Measurements from ENCODE around the gene CYP4A11. TPM values are rescaled to one million over a fixed set of nuclear protein-coding genes. Genes with fewer than 3 reads are reported as not detected.
"Not testable (repeated sequence)": the region's sequence is repeated elsewhere in the genome, so short reads cannot be mapped to it uniquely, and the experiment has no call there.

The CYP4A11 gene
- polyA plus RNA-seq, 1 of the 3 experiments (the other 2 are of a cell fraction), result not detected

DNA sequence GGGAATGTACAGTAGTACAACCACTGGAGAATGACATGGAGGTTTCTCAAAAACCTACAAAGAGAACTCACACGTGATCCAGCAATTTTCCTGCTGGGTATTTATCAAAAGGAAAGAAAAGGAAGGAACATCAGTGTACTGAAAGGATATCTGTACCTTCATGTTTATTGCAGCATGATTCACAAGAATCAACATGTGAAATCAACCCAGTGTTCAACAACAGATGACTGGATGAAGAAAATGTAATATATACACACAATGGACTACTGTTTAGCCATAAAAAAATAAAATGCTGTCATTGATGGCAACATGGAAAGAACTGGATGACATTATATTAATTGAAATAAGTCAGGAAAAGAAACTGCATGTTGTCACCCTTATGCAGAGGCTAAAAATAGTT is 19.0 kb upstream of the CYP4A11 start:
- Histone ChIP-seq H3K9me2 (no peaks in the 10 kb centered on the region), H3K9ac (no peak overlapping the region), H4K20me1 (ENCODE audit: insufficient read depth) (no peaks in the 10 kb centered on the region), H3K27ac (ENCODE audit: low read depth in 2 of 2, low read length in 1 of 2) (no peak overlapping the region), H3K4me3 (ENCODE audit: low read depth in 2 of 2, low read length in 1 of 2) (no peak overlapping the region), H3K79me2 (ENCODE audit: insufficient read depth) (no peaks in the 10 kb centered on the region), H3K4me1 (ENCODE audit: control insufficient read depth in 1 of 2, insufficient read depth in 2 of 2, low read depth in 1 of 2, low read length in 1 of 2) (no peaks in the 10 kb centered on the region), H3F3A (replicated peaks; ENCODE audit: insufficient read depth) (no peaks in the 10 kb centered on the region), H3K27me3 (ENCODE audit: insufficient read depth) (no peaks in the 10 kb centered on the region), H3K9me3 (no peaks in the 10 kb centered on the region), H2AFZ (ENCODE audit: low read depth) (no peak overlapping the region), H3K36me3 (replicated peaks in 1 of 2; ENCODE audit: control insufficient read depth in 1 of 2, insufficient read depth in 2 of 2, low read length in 1 of 2) (no peaks in the 10 kb centered on the region), H3K4me2 (no peak overlapping the region)
- 0% methylated on average over 1 of the region's 1 CpG for WGBS (ENCODE audit: low lambda C conversion rate)
- ChIA-PET CTCF (no interaction called here), POLR2A (no interaction called here)
- TF ChIP-seq NFIC (IDR thresholded peaks at IDR 0.05; ENCODE audit: borderline replicate concordance) (no peak), TEAD4 (IDR thresholded peaks at IDR 0.05; ENCODE audit: borderline replicate concordance, insufficient read depth) (no peak), MEF2A (IDR thresholded peaks at IDR 0.05; ENCODE audit: borderline replicate concordance, low read depth) (no peak), POLR2AphosphoS5 (IDR thresholded peaks at IDR 0.05; ENCODE audit: low read depth, low read length) (no peak), EZH2phosphoT487 (IDR thresholded peaks at IDR 0.05; ENCODE audit: borderline replicate concordance, low read depth) (no peak), FOSL2 (IDR thresholded peaks at IDR 0.05; ENCODE audit: borderline replicate concordance, low read depth) (no peak), GABPA (IDR thresholded peaks at IDR 0.05; ENCODE audit: low read depth) (no peak)
- TF ChIP-seq, protein P1, sequence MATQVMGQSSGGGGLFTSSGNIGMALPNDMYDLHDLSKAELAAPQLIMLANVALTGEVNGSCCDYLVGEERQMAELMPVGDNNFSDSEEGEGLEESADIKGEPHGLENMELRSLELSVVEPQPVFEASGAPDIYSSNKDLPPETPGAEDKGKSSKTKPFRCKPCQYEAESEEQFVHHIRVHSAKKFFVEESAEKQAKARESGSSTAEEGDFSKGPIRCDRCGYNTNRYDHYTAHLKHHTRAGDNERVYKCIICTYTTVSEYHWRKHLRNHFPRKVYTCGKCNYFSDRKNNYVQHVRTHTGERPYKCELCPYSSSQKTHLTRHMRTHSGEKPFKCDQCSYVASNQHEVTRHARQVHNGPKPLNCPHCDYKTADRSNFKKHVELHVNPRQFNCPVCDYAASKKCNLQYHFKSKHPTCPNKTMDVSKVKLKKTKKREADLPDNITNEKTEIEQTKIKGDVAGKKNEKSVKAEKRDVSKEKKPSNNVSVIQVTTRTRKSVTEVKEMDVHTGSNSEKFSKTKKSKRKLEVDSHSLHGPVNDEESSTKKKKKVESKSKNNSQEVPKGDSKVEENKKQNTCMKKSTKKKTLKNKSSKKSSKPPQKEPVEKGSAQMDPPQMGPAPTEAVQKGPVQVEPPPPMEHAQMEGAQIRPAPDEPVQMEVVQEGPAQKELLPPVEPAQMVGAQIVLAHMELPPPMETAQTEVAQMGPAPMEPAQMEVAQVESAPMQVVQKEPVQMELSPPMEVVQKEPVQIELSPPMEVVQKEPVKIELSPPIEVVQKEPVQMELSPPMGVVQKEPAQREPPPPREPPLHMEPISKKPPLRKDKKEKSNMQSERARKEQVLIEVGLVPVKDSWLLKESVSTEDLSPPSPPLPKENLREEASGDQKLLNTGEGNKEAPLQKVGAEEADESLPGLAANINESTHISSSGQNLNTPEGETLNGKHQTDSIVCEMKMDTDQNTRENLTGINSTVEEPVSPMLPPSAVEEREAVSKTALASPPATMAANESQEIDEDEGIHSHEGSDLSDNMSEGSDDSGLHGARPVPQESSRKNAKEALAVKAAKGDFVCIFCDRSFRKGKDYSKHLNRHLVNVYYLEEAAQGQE (IDR thresholded peaks at IDR 0.05; ENCODE audit: low read depth, low read length), result no peak
- TF ChIP-seq, protein P2, sequence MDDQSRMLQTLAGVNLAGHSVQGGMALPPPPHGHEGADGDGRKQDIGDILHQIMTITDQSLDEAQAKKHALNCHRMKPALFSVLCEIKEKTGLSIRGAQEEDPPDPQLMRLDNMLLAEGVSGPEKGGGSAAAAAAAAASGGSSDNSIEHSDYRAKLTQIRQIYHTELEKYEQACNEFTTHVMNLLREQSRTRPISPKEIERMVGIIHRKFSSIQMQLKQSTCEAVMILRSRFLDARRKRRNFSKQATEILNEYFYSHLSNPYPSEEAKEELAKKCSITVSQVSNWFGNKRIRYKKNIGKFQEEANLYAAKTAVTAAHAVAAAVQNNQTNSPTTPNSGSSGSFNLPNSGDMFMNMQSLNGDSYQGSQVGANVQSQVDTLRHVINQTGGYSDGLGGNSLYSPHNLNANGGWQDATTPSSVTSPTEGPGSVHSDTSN (IDR thresholded peaks at IDR 0.05), result no peak
- TF ChIP-seq, protein P3, sequence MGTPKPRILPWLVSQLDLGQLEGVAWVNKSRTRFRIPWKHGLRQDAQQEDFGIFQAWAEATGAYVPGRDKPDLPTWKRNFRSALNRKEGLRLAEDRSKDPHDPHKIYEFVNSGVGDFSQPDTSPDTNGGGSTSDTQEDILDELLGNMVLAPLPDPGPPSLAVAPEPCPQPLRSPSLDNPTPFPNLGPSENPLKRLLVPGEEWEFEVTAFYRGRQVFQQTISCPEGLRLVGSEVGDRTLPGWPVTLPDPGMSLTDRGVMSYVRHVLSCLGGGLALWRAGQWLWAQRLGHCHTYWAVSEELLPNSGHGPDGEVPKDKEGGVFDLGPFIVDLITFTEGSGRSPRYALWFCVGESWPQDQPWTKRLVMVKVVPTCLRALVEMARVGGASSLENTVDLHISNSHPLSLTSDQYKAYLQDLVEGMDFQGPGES (IDR thresholded peaks at IDR 0.05; ENCODE audit: low read depth, low read length), result no peak
- no peak for DNase-seq

DNA sequence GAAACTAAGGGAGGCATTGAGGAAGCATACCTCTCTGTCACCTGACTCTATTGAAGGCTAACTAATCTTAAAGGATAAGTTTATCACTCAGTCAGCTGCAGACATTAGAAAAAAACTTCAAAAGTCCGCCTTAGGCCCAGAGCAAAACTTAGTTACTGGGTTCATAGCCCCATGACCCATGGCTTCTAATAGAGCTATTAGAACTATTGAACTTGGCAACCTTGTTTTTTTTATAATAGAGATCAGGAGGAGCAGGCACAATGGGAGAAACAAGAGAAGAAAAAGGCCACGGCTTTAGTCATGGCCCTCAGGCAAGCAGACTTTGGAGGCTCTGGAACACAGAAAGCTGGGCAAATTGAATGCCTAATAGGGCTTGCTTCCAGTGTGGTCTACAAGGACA is 13.8 kb upstream of the CYP4A11 start:
- CTCF ChIA-PET; POLR2A ChIA-PET; H3F3A ChIP-seq (replicated peaks; ENCODE audit: insufficient read depth); H3K79me2 ChIP-seq (ENCODE audit: insufficient read depth); H3K9me3 ChIP-seq; H3K4me1 ChIP-seq (ENCODE audit: control insufficient read depth in 1 of 2, insufficient read depth in 2 of 2, low read depth in 1 of 2, low read length in 1 of 2); H3K36me3 ChIP-seq (replicated peaks in 1 of 2; ENCODE audit: control insufficient read depth in 1 of 2, insufficient read depth in 2 of 2, low read length in 1 of 2); DNase-seq; H3K27ac ChIP-seq (ENCODE audit: low read depth in 2 of 2, low read length in 1 of 2); H3K4me3 ChIP-seq (ENCODE audit: low read depth in 2 of 2, low read length in 1 of 2); H4K20me1 ChIP-seq (ENCODE audit: insufficient read depth); H2AFZ ChIP-seq (ENCODE audit: low read depth); H3K27me3 ChIP-seq (ENCODE audit: insufficient read depth); H3K9ac ChIP-seq; H3K9me2 ChIP-seq; H3K4me2 ChIP-seq: not testable (repeated sequence)
- WGBS (ENCODE audit: low lambda C conversion rate), result 0% methylated on average over 2 of the region's 2 CpGs

DNA sequence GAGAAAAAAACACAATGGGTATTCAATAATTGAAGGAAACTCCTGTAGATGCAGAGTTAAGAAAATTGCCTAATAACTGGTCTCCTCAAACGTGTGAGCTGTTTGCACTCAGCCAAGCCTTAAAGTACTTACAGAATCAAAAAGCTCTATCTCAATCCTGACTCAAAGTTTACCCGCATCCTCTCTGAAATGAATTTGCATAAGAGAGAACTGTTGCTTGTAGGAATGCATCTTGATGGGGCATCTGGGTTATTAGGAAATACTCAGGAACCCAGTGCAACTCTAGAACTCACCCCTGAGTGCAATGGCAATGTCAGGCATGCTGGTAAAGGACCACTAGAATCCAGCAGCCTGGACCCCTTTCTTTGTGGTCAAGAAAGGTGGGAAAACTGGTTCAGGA is 12.6 kb upstream of the CYP4A11 start:
- H2AFZ ChIP-seq (ENCODE audit: low read depth), result not testable (repeated sequence)
- WGBS (ENCODE audit: low lambda C conversion rate), result 9% methylated on average over 2 of the region's 2 CpGs

DNA sequence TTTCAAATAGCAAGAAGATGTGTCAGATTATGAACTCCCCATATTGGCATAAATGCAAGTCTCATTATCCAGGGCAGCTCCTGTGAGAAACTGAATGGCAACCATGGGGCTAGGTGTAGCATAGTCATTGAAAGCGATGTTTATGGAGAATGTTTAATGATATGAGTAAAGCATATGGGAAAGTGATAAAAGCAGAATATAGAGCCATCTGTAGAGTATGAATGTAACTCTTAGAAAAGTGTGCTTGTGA is 8.1 kb upstream of the CYP4A11 start:
- H3K79me2 ChIP-seq (ENCODE audit: insufficient read depth); H3F3A ChIP-seq (replicated peaks; ENCODE audit: insufficient read depth); H3K36me3 ChIP-seq (replicated peaks in 1 of 2; ENCODE audit: control insufficient read depth in 1 of 2, insufficient read depth in 2 of 2, low read length in 1 of 2); H3K9ac ChIP-seq; DNase-seq; POLR2A ChIA-PET; H3K9me2 ChIP-seq; H2AFZ ChIP-seq (ENCODE audit: low read depth); H3K4me2 ChIP-seq; H3K9me3 ChIP-seq; H3K4me1 ChIP-seq (ENCODE audit: control insufficient read depth in 1 of 2, insufficient read depth in 2 of 2, low read depth in 1 of 2, low read length in 1 of 2); H3K27ac ChIP-seq (ENCODE audit: low read depth in 2 of 2, low read length in 1 of 2); H4K20me1 ChIP-seq (ENCODE audit: insufficient read depth); CTCF ChIA-PET; H3K4me3 ChIP-seq (ENCODE audit: low read depth in 2 of 2, low read length in 1 of 2); H3K27me3 ChIP-seq (ENCODE audit: insufficient read depth): not testable (repeated sequence)
- 26% methylated on average over 1 of the region's 1 CpG for WGBS (ENCODE audit: low lambda C conversion rate)

More for the DNA sequence above, 12.6 kb upstream of the CYP4A11 start:
- POLR2A ChIA-PET; H4K20me1 ChIP-seq (ENCODE audit: insufficient read depth); DNase-seq; H3F3A ChIP-seq (replicated peaks; ENCODE audit: insufficient read depth); H3K27ac ChIP-seq (ENCODE audit: low read depth in 2 of 2, low read length in 1 of 2); H3K36me3 ChIP-seq (replicated peaks in 1 of 2; ENCODE audit: control insufficient read depth in 1 of 2, insufficient read depth in 2 of 2, low read length in 1 of 2); CTCF ChIA-PET; H3K9me2 ChIP-seq; H3K9me3 ChIP-seq; H3K9ac ChIP-seq; H3K4me1 ChIP-seq (ENCODE audit: control insufficient read depth in 1 of 2, insufficient read depth in 2 of 2, low read depth in 1 of 2, low read length in 1 of 2); H3K79me2 ChIP-seq (ENCODE audit: insufficient read depth); H3K4me2 ChIP-seq; H3K4me3 ChIP-seq (ENCODE audit: low read depth in 2 of 2, low read length in 1 of 2); H3K27me3 ChIP-seq (ENCODE audit: insufficient read depth): not testable (repeated sequence)
